HG03066 (cell line): Measurements from ENCODE around the gene PROX1.

Source experiments
- ATAC-seq: cut with Tn5 transposase; IDR thresholded peaks from one replicate; pipeline ENCODE4 v1.9.1; 2021; ENCODE audit warnings: low read depth; ENCODE audit not compliant: unreplicated experiment

Gene PROX1

DNA sequence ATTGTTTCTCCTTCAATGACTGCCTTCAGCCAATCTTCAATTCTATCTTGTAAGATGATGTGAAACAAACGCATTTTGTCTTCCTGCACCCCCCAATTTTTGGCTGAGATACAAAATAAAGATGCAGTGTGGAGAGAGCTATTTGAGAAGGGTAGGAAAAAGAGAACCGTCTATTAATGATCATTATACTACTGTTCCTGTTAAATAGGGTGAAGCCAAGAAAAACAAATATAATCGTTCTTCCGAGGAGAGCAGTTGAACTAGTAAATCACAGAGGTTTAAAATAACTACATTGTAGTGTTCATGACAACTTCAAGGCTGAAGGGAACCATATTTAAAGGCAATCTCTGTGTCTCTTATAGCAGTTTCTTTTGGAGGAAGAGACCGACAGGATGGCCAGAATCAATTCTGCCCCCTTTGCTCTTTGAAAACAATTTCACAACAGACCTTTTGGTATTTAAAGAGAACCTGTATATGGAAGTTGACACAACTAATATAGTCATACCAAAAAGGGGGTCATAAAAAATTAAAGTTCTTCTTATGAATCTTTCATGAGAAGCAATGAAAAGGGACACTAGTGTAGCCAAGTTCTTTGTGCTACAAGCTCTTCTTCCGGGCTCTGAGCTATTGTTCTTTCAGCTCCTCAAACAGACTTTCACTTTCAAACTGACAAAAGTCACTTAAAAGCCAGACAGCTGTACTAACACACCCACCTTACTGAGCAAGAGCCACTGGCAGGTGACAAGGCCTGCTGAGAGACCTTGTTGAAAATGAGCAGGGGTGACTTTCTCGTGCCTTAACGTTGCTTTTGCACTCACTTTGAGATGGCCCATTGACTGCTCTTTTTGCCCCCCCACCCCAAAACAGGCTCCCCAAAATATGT is 30.9 kb downstream of the PROX1 start:
- peak; percentile 82 for ATAC-seq

DNA sequence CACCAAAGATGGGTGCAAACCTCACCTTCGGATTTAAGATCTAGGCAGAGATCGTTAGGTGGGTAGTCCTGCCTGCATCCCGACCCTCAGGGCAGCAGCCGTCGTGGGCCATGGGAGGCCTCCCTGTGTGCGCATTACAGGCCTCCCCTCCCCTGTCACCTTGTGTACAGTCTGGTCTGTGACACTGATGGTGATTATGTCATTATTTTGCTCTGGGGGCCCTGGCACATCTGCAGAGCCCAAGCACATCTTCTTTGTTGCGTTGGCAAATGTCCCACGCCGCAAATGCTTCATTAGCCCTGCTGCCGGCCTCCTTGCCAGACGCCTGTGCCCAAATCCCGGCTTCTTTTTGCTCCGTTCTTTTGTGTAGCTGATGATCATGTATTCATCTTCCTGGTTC is 31.7 kb downstream of the PROX1 start:
- ATAC-seq: no peak

DNA sequence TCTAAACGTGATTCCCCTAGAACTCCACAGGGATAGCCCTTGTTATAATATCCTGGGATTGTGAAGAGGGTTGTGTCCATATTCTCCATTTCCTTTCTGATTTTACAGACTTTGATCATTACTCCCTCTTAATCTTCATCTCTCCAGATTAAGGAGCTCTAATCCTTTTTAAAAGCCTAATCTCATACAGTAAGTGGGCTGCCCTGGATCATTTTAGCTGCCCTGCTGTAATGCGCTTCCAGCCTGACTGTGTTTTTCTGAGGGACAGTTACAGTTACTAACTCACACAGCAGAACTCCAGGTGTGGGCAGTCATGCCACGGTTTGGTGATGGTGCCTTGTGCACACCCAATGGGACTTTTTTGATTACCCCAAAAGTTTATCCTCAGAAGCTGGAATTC is 33.5 kb downstream of the PROX1 start:
- no peak for ATAC-seq

DNA sequence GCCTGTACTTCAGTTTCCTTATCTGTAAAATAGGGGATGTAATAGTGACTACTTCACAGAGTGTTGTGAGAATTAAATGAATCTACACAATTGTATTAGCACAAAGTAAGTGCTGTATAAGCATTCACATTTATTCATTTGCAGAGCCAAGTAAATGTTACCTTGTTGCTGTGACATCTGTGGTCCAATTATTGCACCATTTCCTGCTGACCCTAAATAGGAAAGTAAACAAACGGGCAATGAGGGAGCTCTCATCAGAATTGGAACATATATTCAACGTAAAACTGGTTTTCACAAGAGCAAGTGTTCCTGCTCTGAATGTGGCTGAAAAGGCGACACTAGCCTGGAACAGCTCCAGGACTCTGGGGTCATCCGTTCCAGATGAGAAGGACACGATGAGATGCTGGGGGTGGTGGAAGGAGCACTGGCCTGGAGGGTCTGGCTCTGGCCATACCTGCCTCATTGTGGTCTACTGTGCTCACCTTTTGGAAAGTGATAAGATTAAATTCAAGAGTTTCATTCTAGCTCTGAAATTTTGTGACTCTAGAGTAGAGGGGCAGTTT is 34.5 kb downstream of the PROX1 start:
- ATAC-seq: no peak

DNA sequence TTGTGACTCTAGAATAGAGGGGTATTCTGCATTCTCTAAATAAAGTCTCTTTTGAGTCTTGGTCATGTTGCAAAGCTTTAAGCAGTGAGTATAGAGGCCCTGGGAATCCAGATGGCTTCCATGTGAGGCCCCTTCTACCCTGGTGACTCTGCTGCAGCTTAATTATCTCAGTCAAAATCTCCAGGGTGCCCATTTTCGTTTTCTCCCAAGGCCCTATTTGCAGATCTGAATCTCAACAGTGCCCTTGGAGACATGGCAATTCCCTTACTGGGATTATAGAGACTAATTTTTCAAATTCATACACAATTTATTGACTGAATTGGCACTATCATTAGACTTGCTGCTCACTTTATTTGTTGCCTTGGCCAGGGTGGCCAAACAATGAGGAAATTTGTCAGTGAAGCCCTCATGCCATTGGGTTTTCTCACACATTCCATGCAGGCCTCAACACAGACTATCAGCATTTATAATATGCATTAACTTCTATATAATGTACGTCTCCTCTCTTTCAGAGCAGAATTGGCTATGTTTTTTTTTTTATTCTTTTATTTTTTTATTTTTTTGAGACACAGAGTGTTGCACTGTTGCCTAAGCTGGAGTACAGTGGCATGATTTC is 35.1 kb downstream of the PROX1 start:
- no peak for ATAC-seq

DNA sequence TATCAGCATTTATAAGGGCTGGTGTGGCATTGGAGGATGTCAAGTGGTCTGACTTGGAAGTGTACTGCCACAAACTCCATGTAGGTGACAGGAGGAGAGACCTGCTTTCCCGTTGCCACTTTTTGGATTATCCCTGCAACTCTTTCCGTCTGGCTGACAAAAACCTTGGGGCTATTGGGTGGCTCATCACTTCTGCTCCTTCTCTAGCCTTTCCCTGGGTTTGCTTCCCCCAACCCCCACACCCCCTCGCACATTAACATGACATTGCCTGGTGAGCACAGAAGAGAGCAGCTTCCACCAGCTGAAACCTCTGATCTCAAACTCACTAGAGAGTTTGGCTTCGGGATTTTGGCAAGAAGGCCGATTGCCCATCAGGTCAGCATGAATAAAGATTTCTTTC is 39.2 kb downstream of the PROX1 start:
- no peak for ATAC-seq

DNA sequence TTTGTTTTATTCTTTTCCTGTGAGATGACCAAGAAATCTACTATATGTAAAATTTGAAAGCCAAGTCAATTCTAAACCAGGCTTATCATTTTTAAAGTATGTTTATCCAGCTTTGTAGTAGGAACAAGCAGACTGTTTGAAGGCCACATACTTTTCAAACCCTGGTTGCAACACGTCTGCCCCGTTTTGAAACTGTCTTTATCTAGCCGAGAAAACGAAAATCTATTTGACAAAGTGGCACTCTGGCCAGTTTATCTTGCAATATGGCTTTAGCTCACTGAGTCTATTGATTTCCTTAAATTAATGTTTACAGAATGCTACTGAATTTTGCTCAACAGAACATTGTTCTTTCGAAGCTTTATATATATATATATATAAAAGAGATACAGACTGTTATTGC is 39.7 kb downstream of the PROX1 start:
- ATAC-seq: no peak

DNA sequence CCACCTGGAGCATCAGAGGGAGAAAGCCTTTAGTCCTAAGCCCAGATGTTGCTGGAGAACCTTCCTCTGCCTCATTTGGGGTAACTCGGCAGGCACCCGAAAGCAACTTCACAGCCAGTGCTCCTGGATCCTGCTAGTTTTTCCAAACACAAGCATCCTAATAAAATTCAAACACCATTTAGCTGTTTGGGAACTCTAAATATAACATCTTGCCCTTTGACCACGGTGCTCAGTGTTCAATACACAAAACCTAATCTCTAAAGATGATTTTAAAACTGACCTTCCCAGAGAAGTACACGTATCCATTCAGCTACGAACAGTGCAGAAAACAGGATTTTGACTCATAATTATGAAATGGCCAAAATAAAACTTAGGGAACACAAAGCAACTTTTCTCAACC is 40.3 kb downstream of the PROX1 start:
- no peak for ATAC-seq

DNA sequence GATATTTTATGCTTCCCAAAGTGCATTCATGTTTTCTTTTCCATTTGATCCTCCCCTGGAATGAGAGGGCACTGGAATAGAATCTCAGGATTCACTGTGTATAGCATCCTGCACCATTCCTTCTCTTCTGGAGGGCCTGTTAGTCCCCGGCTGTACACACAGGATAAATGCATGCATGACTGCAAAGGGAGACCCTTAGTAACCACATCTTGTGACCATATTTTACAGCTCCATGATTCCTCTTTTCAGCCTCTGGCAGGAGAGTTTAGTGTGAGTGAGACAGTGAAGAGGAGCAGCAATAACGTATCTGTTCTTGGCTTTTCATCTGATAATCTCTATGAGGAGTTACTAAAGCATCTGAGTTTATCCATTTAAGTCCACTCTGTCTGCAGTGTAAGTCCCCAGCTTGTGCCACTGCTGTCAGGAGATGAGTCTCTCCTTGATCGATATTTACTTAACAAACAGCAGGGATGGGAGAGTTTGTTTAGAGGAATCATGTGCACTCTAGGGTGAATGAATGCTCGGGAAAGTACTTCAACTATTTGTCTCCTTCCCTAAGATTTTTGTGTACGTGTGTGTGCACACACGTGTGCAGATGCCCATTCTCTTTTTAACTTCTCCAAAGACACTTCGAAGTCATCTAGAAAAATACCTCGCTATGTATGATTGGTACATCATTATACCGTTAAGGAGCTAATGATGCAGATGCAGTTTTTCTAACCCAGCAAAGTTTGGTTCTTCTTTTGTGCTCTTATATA is 41.1 kb downstream of the PROX1 start:
- no peak for ATAC-seq

DNA sequence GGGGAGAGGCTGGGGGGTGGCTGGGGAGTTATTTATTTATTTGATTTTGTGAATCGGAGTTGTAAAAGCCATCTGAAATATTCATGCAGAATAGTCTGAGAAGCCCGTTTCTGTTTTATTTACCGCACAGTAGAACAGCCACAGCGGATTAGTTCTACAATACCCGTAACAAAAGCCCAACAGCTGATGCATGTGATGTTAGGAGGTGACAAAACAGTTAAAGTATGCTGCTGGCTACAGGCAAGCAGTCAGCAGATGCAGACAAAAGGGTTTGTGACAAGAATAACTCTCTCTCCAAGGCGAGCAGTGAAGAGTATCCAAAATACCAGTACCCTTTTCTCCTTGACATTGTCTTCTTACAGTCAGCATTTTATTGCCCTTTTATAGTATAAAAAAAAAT is 42.0 kb downstream of the PROX1 start:
- no peak for ATAC-seq

DNA sequence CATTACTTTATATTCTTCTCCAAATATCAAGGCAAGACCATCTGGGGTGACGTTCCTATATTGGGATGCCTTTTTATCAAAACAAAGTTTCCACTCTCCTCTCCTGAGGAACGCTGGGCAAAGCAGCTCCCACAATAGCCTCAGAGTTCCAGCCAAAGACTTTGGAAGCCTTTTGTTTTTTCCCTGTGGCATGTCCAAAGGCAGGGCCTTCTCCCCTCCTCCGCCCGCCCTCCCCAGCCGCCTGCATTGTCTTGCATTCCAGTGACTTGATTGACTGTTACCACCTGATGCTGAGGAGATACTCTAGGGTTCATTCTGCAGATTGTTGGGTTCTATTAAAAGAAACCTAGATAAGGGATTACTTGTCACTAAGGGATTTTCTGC is 43.5 kb downstream of the PROX1 start:
- no peak for ATAC-seq

DNA sequence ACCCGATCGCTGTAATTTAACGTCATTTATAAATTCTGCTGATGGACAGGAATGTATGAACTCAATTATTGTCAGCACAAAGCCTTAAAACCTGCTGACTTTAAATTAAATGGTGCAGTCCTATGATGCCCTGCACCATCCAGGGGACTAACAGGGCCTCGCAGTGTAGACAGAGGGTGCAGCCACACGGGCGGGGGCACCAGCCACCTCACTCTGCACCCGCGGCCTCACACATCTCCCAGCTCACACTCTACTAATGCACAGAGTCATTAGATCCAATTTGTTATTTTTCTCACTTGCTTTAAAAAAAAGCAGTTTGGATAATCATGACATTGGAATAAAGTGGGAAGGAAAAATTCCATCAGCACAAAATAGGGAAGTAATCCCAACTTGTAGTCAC is 49.7 kb downstream of the PROX1 start:
- ATAC-seq: no peak

DNA sequence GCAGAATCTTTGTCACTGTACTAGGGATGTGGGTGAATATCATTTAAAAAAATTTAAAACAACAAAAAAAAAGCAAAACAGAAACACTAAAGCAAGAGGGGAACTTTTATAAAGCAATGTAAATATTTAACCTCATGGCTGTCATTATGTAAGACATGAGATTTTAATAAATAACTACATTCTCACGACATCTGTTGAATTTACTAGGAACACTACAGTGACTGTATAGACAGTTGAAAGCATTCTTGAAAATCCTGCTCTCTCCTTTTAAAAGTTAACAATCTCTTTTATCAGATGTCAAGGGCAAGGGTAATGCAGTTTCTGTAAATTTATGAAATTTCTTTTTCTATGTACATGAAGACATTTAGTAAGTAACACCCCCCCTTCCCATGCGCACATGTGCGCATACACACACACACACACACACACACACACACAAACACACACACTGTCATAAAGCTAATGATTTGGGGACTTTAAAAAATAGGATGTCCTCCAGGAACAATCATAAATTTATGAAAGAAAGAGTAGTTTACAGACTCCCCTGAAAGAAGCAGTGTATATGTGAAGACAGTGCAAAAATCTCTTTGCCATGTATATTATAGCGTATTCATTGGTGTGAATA is 51.7 kb downstream of the PROX1 start:
- no peak for ATAC-seq

DNA sequence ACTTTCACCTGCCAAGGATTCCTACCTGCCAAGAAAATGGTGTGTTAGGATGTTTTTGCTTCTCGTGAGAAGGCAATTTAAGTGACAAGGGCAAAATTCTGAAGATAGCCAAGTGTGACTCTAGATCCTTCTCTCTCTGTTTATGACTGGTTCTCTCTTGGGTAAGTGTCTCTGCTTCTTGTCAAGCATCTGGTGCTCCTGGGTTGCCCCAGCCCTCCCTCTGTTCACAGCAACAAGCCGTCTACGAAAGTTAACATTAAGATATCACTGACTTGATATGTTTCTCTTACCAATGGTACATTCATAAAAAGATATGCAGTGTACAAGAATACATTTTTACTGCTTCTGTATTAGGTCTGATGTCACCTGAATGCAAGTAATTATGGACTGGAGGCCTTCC is 55.4 kb downstream of the PROX1 start:
- no peak for ATAC-seq

DNA sequence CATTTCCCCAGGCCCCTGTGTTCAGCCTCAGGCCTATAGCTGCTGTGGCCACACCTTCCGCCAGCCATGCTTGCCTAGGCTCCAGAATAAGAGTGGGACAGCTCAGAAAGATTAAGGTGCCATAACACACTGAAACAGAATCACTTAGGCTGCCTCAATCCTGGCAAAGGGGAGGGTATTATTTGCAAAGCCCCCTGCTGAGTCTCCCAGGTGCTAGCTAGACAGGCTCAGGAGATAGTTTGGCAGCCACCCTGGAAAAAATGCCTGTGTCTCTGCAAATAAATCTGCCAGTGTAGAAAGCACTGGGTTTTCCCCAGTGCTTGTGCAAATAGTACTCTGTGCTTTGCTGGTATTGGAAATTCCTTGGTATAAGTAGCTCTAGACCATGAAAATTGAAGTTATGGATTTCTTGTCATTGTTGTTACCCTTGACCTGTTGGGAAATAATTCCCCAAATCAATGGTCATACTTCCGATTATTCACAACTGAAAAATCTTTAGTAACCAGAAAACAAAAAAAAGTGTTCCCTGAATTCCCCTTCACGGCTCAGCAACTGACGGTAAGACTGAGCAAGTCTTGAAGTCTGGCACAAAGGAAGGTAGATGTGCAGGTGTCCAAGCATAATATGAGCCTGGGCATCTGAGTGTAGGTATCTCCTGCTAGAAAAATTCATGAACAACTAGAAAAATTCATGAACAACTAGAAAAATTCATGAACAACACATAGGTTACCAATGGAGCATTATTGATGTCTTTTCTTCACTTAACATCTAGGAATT is 56.9 kb downstream of the PROX1 start:
- no peak for ATAC-seq

DNA sequence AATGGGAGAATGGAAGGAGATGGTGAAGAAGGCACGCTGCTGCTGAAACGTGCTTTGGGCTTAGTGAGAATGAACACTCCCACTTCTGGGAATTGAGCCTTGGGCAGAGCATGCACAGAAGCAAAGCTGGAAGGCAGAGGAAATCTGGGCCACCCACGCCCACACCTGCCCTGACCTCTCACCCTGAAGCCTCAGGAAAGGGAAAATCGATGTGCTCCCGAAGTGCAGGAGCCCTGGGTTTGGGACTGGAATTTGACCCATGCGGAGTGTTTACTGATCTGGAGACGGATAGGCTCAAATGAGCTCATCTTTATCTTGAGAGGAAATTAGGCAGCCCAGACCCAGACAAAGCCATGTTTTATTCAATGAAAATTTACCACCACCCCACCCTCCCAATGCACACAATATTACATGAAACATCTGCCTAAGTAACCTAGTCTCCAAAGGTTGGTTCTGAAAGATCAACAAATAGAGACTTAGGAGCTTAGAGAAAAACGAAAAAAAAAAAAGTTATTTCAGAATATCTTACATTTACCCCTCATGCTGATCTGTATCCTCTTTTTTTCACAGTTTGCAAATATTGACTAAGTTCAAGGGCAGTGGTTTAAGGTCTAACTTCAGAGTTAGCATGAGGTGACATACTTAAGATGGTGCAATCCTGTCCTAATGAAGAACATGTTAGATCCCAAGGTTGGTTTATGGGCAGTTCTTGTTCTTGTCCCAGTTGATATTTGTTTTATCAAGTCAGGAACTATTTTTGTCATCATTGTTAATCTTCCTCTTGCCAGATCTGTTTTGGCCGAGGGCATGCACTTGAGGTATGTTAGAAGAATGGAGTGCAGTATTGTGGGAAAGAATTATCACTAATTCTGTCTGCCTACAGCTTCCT is 63.0 kb downstream of the PROX1 start:
- ATAC-seq: no peak

DNA sequence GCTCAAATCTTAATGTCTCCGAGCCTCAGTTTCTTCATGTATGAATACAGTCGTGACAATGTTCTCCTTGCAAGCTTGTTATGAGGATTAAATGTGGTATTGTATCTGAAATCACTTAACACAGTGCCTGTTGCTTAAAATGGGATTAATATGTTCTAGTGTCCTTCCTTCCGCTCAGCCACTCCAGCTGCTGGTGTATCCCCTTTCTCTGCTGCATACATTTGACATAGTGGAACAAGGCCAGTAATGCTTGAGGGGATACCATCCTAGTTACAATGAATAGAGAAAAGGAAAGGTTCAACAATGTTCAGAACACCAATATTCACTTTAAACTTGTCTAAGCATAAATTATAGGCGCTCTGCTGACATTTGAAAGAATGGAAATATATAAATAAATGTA is 64.0 kb downstream of the PROX1 start:
- no peak for ATAC-seq

DNA sequence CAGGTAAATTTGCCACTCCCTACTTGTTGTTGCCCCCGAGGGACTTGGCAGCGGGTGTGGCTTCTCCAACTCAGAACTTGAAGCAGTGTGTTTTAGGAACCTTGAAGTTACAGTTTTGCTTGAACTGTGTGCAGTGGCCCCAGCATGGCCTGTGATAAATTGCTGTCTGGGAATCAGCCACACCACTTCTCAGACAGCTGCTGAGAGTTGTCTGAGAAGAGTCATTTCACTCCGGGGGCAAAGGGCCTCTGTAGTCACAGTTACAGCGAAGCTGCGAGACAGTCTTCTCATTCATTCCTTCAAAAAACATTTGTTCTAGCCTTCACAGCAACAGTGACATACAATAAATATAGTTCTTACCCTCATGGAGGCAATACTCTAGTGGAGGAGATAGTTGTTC is 70.3 kb downstream of the PROX1 start:
- ATAC-seq: no peak

DNA sequence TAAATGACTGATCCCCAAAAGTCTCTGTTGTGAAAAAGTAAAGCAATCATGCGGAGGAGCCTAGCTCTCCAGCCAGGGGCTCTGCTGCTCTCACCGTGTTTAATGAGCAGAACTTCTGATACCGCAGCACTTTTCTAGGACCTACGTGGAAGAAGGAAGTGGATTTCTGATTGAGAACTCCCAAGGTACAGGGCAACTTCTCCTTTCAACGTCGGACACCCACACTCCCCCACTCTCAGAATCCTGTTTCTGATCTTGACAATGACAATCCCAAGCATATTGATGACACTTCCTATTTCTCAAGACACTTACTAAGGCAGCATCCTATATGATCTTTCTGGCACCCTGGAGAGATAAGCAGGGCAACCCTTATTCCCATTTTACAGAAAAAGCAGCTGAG is 78.4 kb downstream of the PROX1 start:
- no peak for ATAC-seq
